ENCODE measurements around the gene SNX9. TPM values are rescaled to one million over a fixed set of nuclear protein-coding genes. Genes with fewer than 3 reads are reported as not detected.
"Not testable (repeated sequence)": the region's sequence is repeated elsewhere in the genome, so short reads cannot be mapped to it uniquely, and the experiment has no call there.

SNX9 gene
- total RNA-seq, 2 experiments from 2014 or later = 46.6 to 48.5 TPM

GRCh38 chr6:157946865-157947532 lies 124.0 kb downstream of the SNX9 start:
- CTCF ChIA-PET = interaction anchor here (0.9 to 1.7 kb wide), 5 partner anchors 53 to 632 kb away, joined by 3 to 8 read pairs (median 3); no protein-coding TSS in a partner anchor
- H3K27me3 ChIP-seq (ENCODE audit: control insufficient read depth in 1 of 2, insufficient read depth in 2 of 2, low read length in 2 of 2) = no peaks in the 10 kb centered on the region
- no peak overlapping the region for H3K27ac ChIP-seq (ENCODE audit: low read depth in 1 of 2, low read length in 2 of 2)
- POLR2A ChIA-PET = interaction anchor here (1.1 to 1.2 kb wide), 2 partner anchors 35 to 80 kb away, joined by 3 read pairs; partner anchors contain the start of gene SYNJ2
- peak overlapping the region; percentile 21 for H3K27ac Mint-ChIP-seq
- peak; percentile 80 for ATAC-seq (ENCODE audit: poor library complexity)
- H3K4me1 Mint-ChIP-seq (ENCODE audit: low read depth) = peaks cover 4% of the 10 kb centered on the region
- peaks cover 9% of the 10 kb centered on the region for H3K9me3 Mint-ChIP-seq
- intact Hi-C loops (cut with DNase I, micrococcal nuclease) = loop anchor here (1.0 to 5.0 kb wide), 3 partner anchors 190 to 633 kb away; no protein-coding TSS in a partner anchor
- no peak overlapping the region for H3K4me3 Mint-ChIP-seq
- peak; percentile 36 for TF ChIP-seq CTCF (IDR thresholded peaks at IDR 0.05)
- H3K4me1 ChIP-seq (ENCODE audit: insufficient read depth, low read length) = no peaks in the 10 kb centered on the region
- peaks cover 55% of the 10 kb centered on the region for H3K36me3 Mint-ChIP-seq (ENCODE audit: low read depth)
- H3K36me3 ChIP-seq (ENCODE audit: insufficient read depth, low read length) = peaks cover 19% of the 10 kb centered on the region
- no peaks in the 10 kb centered on the region for H3K27me3 Mint-ChIP-seq
- peak in 3 of 14 experiments; percentile 21 to 57 (median 54) for DNase-seq
- H3K4me3 ChIP-seq (ENCODE audit: low read length) = no peak overlapping the region
- H3K9me3 ChIP-seq (ENCODE audit: control insufficient read depth in 1 of 2, insufficient read depth in 1 of 2, low read length in 2 of 2) = peaks cover 0 to 11% of the 10 kb centered on the region in 2 experiments

- H3K4me1 ChIP-seq (ENCODE audit: insufficient read depth, low read length); POLR2A ChIA-PET; H3K27ac ChIP-seq (ENCODE audit: low read depth in 1 of 2, low read length in 2 of 2); H3K27ac Mint-ChIP-seq; intact Hi-C loops (cut with DNase I, micrococcal nuclease); H3K36me3 ChIP-seq (ENCODE audit: insufficient read depth, low read length); DNase-seq; H3K4me3 ChIP-seq (ENCODE audit: low read length); H3K4me3 Mint-ChIP-seq; ATAC-seq (ENCODE audit: poor library complexity); H3K27me3 ChIP-seq (ENCODE audit: control insufficient read depth in 1 of 2, insufficient read depth in 2 of 2, low read length in 2 of 2); H3K27me3 Mint-ChIP-seq; H3K9me3 Mint-ChIP-seq; CTCF ChIA-PET; H3K4me1 Mint-ChIP-seq (ENCODE audit: low read depth): not testable (repeated sequence)
- H3K9me3 ChIP-seq (ENCODE audit: control insufficient read depth in 1 of 2, insufficient read depth in 1 of 2, low read length in 2 of 2) = peaks cover 0 to 11% of the 10 kb centered on the region in 2 experiments
- peaks cover 16% of the 10 kb centered on the region for H3K36me3 Mint-ChIP-seq (ENCODE audit: low read depth)
Observed at GRCh38 chr6:157950899-157951298, 127.9 kb downstream of the SNX9 start.

GRCh38 chr6:157951828-157952227 lies 128.8 kb downstream of the SNX9 start:
- H3K27me3 Mint-ChIP-seq = no peaks in the 10 kb centered on the region
- ChIA-PET POLR2A (interaction anchor here (1.2 kb wide), 1 partner anchor 30 kb away, joined by 3 read pairs; the partner anchor contains the start of gene SYNJ2), CTCF (no interaction called here)
- no peak overlapping the region for H3K4me3 Mint-ChIP-seq
- Histone ChIP-seq H3K27me3 (ENCODE audit: control insufficient read depth in 1 of 2, insufficient read depth in 2 of 2, low read length in 2 of 2) (no peaks in the 10 kb centered on the region), H3K4me3 (ENCODE audit: low read length) (no peak overlapping the region), H3K4me1 (ENCODE audit: insufficient read depth, low read length) (no peaks in the 10 kb centered on the region), H3K9me3 (ENCODE audit: control insufficient read depth in 1 of 2, insufficient read depth in 1 of 2, low read length in 2 of 2) (peaks cover 0 to 11% of the 10 kb centered on the region in 2 experiments), H3K27ac (ENCODE audit: low read depth in 1 of 2, low read length in 2 of 2) (no peak overlapping the region), H3K36me3 (ENCODE audit: insufficient read depth, low read length) (no peaks in the 10 kb centered on the region)
- H3K4me1 Mint-ChIP-seq (ENCODE audit: low read depth) = peaks cover 4% of the 10 kb centered on the region
- H3K27ac Mint-ChIP-seq = no peak overlapping the region
- intact Hi-C loops (cut with DNase I, micrococcal nuclease) = no loop called here
- peaks cover 9% of the 10 kb centered on the region for H3K9me3 Mint-ChIP-seq
- ATAC-seq (ENCODE audit: poor library complexity) = no peak
- DNase-seq = no peak
- TF ChIP-seq CTCF (IDR thresholded peaks at IDR 0.05) = no peak
- H3K36me3 Mint-ChIP-seq (ENCODE audit: low read depth) = peaks cover 9% of the 10 kb centered on the region
